Stimulated activated CD8-positive, alpha-beta memory T cell treated with anti-CD3 and anti-CD28 coated beads, Interleukin-15, amount 100 ng/mL, for 4 hours (primary cell): ENCODE results near the gene ATAD1.
"Not testable (repeated sequence)": the region's sequence is repeated elsewhere in the genome, so short reads cannot be mapped to it uniquely, and the experiment has no call there.

ENCODE experiments used
- DNase-seq, 2 donors: peaks; one replicate each; pipeline ENCODE4 v3.0.0-alpha.2; 2020; ENCODE audit warnings: low read depth in 2 of 2

Gene ATAD1

DNA sequence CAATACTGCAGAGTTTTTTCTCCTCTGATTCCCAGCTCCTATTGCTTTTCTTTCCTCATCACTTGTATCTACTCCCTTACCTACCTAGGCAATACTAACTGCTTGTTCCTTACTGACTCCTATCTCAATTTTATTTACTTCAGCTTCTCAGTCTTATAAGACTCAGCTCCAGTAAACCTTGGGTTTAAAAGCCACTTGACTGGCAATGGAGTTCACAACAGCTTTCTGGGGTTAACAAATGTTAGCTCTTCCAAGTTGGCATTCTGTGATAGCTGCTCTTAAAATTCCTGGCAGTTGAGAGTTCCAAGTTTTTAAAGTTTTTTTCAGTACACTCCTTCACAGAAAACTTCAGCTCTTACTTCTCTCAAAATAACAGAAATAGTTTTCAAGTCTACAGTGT lies 14.2 kb downstream of the ATAD1 start:
- no peak for DNase-seq

DNA sequence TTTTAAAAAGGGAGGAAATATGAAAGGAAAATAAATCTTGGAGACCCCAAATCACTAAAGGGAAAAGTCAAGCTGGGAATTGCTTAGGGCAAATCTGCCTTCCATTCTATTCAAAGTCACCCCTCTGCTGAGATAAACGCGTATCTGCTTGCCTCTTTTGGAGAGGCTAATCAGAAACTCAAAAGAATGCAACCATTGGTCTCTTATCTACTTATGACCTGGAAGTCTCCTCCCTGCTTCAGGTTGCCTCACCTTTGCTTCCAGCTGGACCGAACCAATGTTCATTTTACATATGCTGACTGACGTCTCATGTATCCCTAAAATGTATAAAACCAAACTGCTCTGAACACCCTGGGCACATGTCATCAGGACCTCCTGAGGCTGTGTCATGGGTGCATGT lies 14.7 kb downstream of the ATAD1 start:
- no peak for DNase-seq

DNA sequence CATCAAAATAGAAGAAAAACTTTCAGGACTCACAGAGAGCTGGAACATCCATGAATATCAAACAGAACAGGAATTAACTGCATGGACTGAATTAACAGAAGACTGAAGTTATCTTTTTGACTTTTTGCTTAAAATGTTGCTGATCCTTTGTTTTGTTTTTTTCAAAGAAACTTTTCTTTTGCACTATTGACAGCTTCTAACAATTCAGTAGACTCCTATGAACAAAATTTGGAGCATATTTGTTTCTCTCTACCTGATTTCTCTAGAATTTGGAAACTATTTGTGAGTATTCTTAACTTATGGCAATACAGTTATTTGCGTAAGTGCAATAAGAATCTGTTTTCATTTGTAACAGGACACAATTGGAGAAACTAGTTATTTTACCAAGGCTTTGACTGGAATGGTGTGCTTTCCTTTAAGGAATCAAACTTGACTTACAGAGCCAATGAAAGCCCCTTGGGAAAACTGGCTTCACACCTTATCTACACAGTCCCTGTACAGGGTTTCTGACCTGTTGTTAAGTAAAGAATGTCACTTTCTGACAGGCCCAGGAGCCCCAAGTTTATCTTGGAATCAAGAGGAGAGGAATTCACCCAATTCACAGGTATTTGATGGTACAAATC lies 16.1 kb downstream of the ATAD1 start:
- not testable (repeated sequence) for DNase-seq

DNA sequence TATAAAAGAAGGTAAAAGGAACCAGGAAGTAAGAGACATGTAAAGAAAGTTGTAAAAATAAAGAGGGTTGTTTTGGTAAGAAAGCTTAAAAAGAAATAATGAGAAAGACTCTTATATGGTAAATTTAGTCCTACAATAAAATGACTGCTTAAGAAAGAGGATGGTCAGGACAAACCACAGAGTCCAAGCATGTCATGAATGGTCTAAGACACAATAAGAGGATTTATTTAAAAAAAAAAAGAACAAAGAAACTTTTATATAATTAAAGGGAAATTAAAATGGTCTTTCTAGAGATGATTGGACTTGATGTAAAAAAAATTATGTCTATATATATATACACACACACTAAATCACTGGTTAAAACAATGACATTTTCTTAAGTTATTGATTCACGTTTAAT lies 18.2 kb downstream of the ATAD1 start:
- no peak for DNase-seq

DNA sequence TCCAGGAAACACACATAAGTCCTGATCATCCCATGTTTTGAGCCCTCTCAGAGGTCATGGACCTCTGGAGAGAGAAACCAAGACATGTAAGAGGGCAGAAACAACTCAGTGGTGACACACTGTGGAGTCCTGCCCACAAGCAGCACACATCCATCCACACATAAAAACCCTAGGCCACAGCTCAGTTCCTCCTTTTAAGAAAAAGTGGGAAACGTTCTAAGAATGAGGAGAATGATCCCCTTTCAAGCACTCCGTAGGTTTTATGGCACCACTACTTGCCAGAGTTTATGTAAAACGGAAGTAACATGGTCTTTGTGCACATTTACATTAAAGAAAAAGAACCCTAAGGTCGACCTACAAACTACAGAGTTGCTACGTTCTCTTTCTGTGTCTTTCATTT lies 19.9 kb downstream of the ATAD1 start:
- no peak for DNase-seq

DNA sequence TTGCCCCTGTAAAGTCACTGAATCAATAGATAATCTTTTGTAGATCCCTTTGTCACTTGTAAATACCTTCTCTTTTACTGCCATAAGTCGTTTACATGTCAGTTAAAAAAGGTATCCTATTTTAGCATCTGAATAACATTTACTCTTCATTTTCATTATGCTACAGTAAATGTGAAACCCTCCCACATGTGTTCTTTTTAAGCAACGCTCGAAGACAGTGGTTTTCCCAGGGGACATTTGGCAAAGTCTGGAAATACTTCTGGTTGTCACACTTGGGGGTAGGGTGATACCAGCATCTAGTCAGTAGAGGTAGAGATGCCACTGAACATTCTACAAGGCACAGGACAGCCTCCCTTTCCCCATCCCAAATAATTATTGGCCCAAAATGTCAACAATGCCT lies 23.7 kb downstream of the ATAD1 start:
- no peak for DNase-seq

DNA sequence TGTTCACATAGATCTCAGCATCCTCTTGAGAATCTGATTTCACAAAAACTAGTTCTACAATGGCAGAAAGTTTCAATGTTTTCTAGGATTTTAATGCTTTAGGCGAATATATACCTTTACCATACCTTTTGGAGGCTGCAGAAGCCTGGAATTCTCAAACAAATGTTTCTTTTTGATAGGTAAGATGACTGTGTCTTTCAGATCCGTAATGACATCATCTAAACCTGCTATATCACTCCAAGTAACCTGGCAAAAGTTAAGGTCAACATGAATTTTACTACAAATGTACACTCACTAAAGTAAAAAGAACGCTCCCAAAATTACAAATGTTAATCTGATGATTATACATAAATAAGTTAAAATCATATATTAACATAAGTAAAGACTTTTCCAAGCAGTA lies 27.8 kb downstream of the ATAD1 start:
- DNase-seq, result no peak

DNA sequence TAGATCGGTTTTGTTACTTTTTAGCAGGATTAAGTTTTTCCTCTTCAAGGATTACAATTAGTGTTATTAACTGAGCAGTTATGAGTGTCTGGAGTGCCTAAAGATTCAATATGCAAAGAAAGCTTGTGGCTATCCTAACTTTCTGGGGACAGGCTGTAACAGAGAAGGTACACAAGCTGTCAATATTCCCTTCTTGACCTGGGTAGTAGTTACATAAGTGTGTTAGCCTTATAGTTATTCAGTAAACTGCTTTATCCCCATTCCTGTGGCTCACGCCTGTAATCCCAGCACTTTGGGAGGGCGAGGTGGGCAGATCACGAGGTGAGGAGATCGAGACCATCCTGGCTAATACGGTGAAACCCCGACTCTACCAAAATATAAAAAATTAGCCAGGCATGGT lies 31.6 kb downstream of the ATAD1 start:
- no peak for DNase-seq

DNA sequence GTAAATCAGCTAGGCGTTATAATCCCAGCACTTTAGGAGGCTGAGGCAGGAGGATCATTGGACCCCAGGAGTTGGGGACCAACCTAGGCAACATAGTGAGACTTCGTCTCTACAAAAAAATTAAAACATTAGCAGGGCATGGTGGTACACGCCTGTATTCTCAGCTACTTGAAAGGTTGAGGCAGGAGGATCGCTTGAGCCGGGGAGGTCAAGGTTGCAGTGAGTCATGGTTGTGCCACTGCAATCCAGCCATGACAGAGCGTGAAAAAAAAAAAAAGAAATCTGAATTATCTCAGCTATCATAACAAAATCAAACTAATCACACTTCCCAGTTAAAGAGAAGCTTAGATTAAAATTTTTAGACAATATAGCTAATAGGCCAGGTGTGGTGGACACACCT lies 35.3 kb downstream of the ATAD1 start:
- DNase-seq, result no peak

DNA sequence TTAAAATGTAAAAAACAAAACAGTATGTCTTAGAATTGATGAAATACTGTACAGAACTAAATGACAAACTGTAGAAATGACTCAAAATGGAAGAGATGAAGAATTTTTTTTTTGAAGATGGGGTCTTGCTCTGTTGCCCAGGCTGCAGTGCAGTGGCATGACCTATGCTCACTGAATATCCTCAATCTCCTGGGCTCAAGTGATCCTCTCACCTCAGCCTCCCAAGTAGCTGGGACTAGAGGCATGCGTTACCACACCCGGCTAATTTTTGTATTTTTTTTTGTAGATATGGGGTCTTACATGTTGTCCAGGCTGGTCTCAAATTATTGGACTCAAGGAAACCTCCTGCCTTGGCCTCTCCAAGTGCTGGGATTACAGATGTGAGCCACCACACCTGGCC lies 36.5 kb downstream of the ATAD1 start:
- no peak for DNase-seq

DNA sequence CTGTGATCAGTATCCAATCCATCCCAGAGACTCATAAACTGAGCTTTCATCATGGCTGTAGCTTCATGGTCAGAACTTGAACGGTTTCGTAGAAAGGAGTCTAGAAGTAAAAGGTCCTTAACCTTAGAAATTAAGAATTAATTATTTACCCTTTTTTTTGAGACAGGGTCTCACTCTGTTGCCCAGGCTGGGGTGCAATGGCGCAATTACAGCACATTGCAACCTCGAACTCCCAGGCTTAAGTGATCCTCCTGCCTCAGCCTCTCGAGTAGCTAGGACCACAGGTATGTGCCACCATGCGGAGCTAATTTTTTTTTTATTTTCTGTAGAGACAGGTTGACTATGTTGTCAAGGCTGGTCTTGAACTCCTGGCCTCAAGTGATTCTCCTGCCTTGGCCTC lies 41.7 kb downstream of the ATAD1 start:
- DNase-seq, result no peak

DNA sequence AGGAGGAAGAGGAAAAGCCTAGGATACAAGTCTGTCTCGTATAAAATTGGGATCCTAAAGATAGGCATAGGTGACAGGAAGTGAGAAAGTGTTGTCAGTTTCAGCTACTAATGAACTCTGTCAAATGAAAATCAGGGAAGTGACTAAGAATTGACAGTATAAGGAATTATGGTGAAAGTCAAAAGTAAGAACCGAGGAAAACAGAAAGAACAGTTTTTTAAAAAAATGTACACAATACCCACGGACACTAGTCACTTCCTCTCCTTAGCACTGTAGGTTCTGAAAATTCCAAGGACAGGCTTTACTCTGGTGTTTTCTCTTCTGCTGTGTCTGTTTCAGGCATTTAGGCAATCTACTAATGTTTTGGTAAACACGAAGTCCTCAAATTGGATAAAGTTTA lies 42.3 kb downstream of the ATAD1 start:
- no peak for DNase-seq

DNA sequence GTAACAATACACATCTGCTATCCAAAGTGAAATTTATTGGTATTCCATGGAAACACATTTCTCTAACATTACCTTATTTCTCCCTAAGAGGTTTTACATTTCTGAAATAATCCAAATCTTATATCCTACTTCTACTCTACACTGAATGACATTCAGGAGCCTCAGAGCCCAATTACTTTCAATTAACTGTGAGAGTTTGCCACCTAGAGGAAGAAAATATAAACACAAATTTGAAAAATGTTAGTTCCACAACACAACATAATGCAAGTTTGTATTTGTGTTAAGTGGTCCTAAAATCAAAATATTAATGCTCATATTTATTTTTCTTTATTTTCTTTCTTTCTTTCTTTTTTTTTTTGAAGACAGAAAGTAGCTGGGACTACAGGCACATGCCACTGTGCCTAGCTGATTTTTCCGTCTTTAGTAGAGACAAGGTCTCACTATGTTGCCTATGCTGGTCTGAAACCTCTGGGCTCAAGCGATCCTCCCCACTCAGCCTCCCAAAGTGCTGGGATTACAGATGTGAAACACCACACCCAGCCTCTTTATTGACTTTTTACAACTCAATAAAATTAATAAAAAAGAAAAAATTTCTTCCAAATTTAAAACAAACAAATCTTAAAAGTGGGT lies 46.0 kb downstream of the ATAD1 start:
- no peak for DNase-seq

DNA sequence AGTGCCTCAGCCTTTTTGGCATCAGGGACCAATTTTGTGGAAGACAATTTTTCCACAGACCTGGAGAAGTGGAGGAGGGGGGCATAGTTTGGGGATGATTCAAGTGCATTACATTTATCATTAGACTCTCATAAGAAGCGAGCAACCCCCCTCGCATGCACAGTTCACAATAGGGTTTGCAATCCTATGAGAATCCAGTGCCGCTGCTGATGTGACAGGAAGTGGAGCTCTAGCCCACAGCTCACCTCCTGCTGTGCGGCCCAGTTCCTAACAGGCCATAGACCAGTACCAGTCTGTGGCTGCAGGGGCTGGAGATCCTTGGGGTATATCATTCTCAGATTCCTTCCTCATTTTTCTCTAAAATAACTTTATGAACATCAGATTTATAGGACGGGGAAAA lies 50.8 kb downstream of the ATAD1 start:
- DNase-seq, result no peak

DNA sequence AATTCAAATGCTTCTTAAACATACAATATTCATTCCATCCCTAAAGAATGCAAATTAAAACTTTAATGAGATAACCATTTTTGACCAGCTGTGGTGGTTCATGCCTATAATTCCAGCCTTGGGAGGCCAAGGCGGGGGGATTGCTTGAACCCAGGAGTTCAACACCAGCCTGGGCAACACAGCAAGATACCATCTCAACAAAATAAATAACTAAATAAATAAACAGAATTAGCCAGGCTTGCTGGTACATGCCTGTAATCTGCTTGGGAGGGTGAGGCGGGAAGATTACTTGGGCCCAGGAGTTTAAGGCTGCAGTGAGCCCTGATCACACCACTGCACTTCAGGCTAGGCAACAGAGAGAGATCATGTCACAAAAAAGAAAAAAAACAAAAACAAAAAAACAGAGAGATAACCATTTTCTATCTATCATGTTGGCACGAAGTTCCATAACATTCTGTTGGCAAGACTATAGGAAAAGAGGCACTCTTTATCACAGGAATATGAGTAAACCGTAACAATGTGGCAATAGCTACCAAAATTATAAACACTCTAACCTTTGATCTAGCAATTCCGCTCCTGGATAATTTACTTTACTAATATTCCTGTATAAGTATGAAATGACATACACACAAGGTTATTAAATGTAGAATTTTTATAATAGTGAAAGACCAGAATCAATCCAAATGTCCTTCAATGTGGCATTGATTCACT lies 52.2 kb downstream of the ATAD1 start:
- DNase-seq, result no peak

DNA sequence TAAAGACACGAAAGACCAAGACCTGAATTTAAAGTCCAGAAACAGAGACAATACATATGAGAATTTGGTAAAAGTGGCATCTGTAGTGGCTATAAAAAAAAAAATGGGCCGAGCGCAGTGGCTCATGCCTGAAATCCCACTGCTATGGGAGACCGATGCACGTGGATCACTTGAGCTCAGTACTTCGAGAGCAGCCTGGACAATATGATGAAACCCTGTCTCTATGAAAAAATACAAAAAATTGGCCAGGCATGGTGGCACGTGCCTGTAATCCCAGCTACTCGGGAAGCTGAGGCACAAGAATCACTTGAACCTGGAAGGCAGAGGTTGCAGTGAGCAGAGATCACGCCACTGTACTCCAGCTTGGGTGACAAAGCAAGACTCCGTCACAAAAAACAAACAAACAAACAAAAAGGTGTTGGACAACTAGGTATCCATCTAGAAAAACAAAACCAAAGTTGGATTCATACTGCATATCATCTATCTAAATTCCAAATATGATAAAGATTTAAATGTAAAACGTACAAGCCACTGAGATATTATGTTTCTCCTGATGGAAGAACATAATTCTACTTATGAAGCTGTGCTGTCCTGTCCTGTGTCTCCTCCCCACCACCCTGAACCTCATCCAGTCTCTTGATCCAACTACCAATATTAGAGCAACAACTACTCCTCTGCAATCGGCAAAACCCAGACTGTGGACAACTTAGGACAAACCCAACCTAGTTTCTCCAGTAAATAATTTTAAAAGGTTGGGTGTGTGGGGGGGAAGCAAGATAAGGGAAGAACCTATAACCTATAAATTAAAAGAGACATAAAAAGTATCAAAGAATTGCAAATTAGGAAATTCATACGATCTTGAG lies 53.7 kb downstream of the ATAD1 start:
- no peak for DNase-seq

DNA sequence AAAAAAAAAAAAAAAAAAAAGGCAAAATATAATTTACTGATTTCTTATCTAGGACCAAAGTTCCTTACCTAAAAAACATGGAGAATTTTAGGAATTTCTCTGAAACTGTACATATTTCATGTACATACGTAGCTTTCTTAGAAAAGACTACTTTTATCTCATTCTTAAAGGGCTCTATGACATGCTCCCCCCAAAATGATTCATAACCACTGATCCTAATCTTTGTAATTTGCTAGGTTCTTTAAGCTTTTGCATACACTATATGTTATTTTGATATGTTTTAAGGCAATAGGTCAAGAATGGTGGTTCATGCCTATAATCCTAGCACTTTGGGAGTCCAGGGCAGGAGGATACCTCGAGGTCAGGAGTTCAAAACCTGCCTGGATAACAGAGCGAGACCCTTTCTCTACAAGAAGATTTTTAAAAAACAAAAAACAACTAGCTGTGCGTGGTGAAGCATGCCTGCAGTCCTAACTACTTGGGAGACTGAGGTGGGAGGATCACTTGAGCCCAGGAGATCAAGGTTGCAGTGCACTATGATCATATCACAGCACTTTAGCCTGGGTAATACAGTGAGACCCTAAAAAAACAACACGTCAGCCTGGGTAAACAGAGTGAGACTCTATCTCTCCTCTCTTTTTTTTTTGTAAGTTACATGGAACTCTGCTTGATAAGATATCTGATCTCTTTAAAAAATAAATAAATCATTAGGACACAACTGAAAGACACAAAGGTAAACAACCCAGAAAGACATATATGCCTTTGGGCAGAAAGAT lies 54.8 kb downstream of the ATAD1 start:
- DNase-seq, result no peak

DNA sequence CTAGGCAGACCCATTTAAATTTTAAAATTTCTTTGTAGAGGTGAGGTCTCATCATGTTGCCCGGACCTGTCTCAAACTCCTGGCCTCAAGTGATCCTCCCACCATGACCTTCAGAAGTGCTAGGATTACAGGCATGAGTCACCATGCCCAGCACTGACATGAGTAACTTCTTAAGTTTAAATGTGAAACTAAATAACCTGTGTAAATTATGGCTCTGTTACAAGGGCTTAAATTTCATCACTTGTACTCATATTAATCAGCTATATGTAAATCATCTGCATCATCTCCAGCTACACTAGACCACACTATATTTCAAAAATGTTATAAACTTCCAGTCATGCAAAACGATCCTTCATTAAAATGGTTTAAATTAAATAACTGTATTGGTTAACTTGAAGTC lies 56.1 kb downstream of the ATAD1 start:
- no peak for DNase-seq

DNA sequence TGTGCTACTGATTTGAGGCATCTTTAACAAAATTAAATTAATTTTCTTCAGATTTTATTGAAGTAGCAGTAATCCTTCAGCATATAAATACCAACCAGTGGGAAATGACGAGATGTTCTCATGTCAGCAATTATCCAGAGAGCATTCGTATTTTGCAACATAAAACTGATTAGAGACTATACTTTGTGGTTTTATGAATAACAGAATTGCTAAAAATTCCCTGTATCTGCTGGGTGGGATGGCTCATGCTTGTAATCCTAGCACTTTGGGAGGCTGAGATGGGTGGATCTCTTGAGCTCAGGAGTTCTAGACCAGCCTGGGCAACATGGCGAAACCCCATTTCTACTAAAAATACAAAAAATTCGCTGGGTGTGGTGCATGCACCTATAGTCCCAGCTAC lies 56.9 kb downstream of the ATAD1 start:
- DNase-seq, result no peak

DNA sequence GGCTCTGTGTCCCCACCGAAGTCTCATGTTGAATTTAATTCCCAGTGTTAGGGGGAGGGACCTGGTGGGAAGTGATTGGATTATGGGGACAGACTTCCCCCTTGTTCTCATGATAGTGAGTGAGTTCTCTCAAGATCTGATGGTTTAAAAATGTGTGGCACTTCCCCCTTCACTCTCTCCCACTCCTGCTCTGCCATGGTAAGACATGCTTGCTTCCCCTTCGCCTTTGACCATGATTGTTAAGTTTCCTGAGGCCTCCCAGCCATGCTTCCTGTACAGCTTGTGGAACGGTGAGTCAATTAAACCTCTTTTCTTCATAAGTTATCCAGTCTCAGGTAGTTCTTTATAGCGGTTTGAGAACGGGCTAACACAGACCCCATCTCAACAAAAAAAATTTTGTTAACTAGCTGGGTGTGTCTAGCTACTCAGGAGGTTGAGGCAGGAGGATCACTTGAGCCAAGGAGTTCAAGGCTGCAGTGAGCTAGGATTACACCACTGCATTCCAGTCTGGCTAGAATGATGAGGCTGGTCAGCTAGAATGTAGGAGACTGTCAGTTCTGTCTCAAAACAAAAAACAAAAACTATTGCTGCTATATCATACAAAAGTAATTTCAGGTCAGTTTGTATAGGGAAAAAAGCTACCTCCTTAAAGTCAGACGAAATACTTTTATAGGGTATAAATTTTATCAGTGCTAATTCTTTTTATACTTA lies 57.7 kb downstream of the ATAD1 start:
- no peak for DNase-seq

DNA sequence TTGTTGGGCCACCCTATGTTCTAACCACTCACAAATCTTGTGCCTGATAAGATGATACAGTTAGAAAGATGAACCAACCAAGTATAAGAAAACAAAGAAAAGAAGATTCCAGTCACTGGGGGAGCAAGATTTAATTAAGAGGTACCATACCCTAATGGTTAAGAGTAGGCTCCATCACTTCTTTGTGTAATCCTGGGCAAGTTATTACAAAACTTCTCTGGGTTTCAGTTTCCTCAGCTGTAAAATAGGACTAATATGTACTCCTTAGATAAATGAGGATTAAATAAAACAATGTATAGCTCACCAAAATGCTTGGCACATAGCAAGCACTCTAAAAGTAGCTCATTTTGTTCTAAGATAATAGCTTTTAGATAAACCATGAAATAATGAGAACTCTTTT lies 58.5 kb downstream of the ATAD1 start:
- no peak for DNase-seq
